Natural killer cell (primary cell): ENCODE results near the gene PKP2. TPM values are rescaled to one million over a fixed set of nuclear protein-coding genes. Genes with fewer than 3 reads are reported as not detected.

Experiments
- ATAC-seq, 3 donors: fragments of 150-1000 bp in 2 of 3; fragments of 200-7000 bp in 1 of 3; cut with Tn5 transposase; 1 replicate in 1 of 3; 2 replicates in 2 of 3; pipeline ENCODE4 v1.10.0; 2021; ENCODE audit warnings: mild to moderate bottlenecking in 2 of 3, moderate library complexity in 2 of 3
- DNase-seq, 2 donors: peaks; one replicate each; pipeline versions ENCODE4 v3.0.0 to v3.0.0-alpha.2; 2013 to 2021; ENCODE audit warnings: mixed read lengths in 1 of 2
- H3K27ac ChIP-seq: one replicate; pipeline ENCODE4 v1.5.1; 2013; ENCODE audit warnings: mild to moderate bottlenecking, low read length
- H3K27me3 ChIP-seq: one replicate; pipeline ENCODE4 v1.6.1; 2013; ENCODE audit warnings: low read length; ENCODE audit not compliant: control insufficient read depth, insufficient read depth
- H3K36me3 ChIP-seq: one replicate; pipeline ENCODE4 v1.6.1; 2013; ENCODE audit warnings: low read length; ENCODE audit not compliant: control insufficient read depth, insufficient read depth
- H3K4me1 ChIP-seq: one replicate; pipeline ENCODE4 v1.6.1; 2013; ENCODE audit warnings: low read length; ENCODE audit not compliant: control insufficient read depth, insufficient read depth
- H3K4me3 ChIP-seq: one replicate; pipeline ENCODE4 v1.5.1; 2013; ENCODE audit warnings: low read length
- H3K9me3 ChIP-seq: one replicate; pipeline ENCODE4 v1.6.1; 2013; ENCODE audit warnings: low read length; ENCODE audit not compliant: control insufficient read depth, insufficient read depth
- H3K27ac Mint-ChIP-seq, 2 donors: one replicate each; pipeline ENCODE4 v1.8.0; 2022; ENCODE audit warnings: mild to moderate bottlenecking in 2 of 2, mixed read lengths in 2 of 2, moderate library complexity in 1 of 2
- H3K27me3 Mint-ChIP-seq, 2 donors: one replicate each; pipeline ENCODE4 v1.8.0; 2022; ENCODE audit warnings: low read depth in 2 of 2, mixed read lengths in 2 of 2
- H3K36me3 Mint-ChIP-seq: one replicate; pipeline ENCODE4 v1.8.0; 2022; ENCODE audit warnings: mixed read lengths
- H3K4me1 Mint-ChIP-seq, 2 donors: one replicate each; pipeline ENCODE4 v1.8.0; 2022; ENCODE audit warnings: mixed read lengths in 2 of 2
- H3K4me3 Mint-ChIP-seq: one replicate; pipeline ENCODE4 v1.8.0; 2022; ENCODE audit warnings: mild to moderate bottlenecking, moderate library complexity, mixed read lengths
- H3K9me3 Mint-ChIP-seq, 2 donors: one replicate each; pipeline ENCODE4 v1.8.0; 2022; ENCODE audit warnings: mixed read lengths in 2 of 2
- WGBS: methylation state at CpG from one replicate; pipeline ENCODE4 v1.1.7; 2013; ENCODE audit warnings: missing lambda C conversion rate; ENCODE audit not compliant: insufficient coverage; 5-methylcytosine and 5-hydroxymethylcytosine counted together
- intact Hi-C: fragments of 100-400 bp; cut with micrococcal nuclease; formaldehyde crosslinking; loops from one replicate; pipeline ENCODE4 v1.14.2; 2022
- total RNA-seq, 4 donors: library from RNA; stranded (reverse); fragments of 120-200 nt in 1 of 4; gene quantifications; one replicate each; pipeline versions ENCODE4 v1.2.3 to v1.2.4, GENCODE V29; 2013 to 2022
- TF ChIP-seq, protein P1 (sequence below): fragments of 200-600 bp; IDR thresholded peaks from one replicate; pipeline ENCODE4 v1.8.0; 2022; ENCODE audit warnings: antibody characterized with exemption

PKP2 gene
- total RNA-seq, 3 donors from 2014 or later (not counting 1 experiment from before 2014, with no cell fraction given) = 0.16 to 1.8 (median 0.52) TPM

DNA sequence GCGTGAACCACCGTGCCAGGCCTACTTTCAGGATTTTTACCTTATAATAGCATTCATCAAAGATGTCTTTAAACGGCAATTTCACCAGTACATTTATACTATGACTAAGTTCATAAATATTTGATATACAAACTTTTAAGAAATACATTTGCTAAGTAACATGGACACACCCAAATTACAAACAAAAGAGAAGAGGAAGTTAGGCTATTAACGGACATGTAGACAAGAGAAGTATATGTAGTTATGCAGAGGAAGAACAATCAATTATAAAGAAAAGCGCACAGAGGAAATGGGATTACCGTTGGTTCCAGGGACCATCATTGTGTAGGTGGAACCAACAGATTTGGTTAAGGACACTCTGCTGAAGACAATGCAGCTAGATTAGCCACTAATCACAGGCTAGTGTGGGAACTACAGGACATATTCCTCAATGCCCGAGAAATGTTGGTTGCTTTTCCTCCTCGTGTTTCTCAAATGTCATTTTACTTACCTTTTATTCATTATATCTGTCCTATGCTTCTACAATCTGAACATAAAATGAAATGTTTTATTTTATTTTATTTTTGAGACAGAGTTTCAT lies 24.0 kb upstream of the PKP2 start:
- DNase-seq = no peak
- no peak overlapping the region for H3K27ac ChIP-seq
- no peaks in the 10 kb centered on the region for H3K9me3 ChIP-seq
- no peak overlapping the region for H3K4me3 ChIP-seq
- no peaks in the 10 kb centered on the region for H3K36me3 ChIP-seq
- Mint-ChIP-seq H3K4me1 (no peaks in the 10 kb centered on the region), H3K27me3 (peaks cover 3 to 7% of the 10 kb centered on the region in 2 donors), H3K4me3 (no peak overlapping the region), H3K36me3 (no peaks in the 10 kb centered on the region), H3K27ac (no peak overlapping the region), H3K9me3 (no peaks in the 10 kb centered on the region)
- TF ChIP-seq, protein P1, sequence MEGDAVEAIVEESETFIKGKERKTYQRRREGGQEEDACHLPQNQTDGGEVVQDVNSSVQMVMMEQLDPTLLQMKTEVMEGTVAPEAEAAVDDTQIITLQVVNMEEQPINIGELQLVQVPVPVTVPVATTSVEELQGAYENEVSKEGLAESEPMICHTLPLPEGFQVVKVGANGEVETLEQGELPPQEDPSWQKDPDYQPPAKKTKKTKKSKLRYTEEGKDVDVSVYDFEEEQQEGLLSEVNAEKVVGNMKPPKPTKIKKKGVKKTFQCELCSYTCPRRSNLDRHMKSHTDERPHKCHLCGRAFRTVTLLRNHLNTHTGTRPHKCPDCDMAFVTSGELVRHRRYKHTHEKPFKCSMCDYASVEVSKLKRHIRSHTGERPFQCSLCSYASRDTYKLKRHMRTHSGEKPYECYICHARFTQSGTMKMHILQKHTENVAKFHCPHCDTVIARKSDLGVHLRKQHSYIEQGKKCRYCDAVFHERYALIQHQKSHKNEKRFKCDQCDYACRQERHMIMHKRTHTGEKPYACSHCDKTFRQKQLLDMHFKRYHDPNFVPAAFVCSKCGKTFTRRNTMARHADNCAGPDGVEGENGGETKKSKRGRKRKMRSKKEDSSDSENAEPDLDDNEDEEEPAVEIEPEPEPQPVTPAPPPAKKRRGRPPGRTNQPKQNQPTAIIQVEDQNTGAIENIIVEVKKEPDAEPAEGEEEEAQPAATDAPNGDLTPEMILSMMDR = no peak
- 78% methylated on average over 7 of the region's 8 CpGs for WGBS
- no peaks in the 10 kb centered on the region for H3K27me3 ChIP-seq
- no peaks in the 10 kb centered on the region for H3K4me1 ChIP-seq
- ATAC-seq = no peak
- intact Hi-C loops = no loop called here

DNA sequence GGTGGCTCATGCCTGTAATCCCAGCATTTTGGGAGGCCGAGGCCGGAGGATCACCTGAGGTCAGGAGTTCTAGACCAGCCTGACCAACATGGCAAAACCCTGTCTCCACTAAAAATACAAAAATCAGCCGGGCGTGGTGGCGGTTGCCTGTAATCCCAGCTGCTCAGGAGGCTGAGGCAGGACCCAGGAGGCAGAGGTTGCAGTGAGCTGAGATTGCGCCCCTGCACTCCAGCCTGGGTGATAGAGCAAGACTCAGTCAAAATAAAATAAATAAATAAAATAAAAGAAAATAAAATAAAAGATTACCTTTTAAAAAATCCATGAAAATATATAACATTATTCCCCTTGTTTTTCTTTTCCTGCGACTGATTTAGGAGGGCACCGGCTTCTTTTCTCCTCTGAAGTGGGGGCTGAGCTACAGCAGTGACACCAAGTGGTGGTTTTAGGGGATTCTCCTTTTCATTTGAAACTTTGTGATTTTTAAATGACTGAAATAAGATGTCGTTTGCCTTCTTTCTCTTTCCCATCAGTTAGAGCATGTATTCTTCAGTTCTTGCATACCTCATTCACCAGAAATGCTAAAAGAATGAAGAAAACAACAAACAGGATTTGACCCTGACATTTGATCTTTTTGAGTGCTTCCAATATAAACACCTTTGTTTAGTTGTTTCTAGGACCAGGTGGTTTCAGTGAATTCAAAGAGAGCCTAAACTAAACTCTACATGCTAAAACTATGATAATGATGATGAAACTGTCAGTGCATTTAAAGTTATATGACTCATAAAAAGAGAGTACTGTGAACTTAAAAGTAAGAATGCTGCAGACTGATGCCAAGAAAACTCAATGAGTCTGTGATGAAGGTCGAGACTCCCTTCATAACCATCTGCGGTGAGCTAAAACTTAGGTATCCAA lies 22.6 kb upstream of the PKP2 start:
- WGBS = 70% methylated on average over 6 of the region's 11 CpGs
- no peaks in the 10 kb centered on the region for H3K9me3 ChIP-seq
- H3K36me3 Mint-ChIP-seq = no peaks in the 10 kb centered on the region
- peaks cover 3 to 7% of the 10 kb centered on the region in 2 donors for H3K27me3 Mint-ChIP-seq
- TF ChIP-seq, protein P1 = no peak
- no peak overlapping the region for H3K27ac ChIP-seq
- no peak overlapping the region for H3K4me3 Mint-ChIP-seq
- H3K4me3 ChIP-seq = no peak overlapping the region
- H3K27ac Mint-ChIP-seq = no peak overlapping the region
- DNase-seq (peak in 1 of 2 donors; percentile 15), ATAC-seq (no peak)
- H3K4me1 Mint-ChIP-seq = no peaks in the 10 kb centered on the region
- no peaks in the 10 kb centered on the region for H3K4me1 ChIP-seq
- intact Hi-C loops = no loop called here
- H3K27me3 ChIP-seq = no peaks in the 10 kb centered on the region
- H3K36me3 ChIP-seq = no peaks in the 10 kb centered on the region
- no peaks in the 10 kb centered on the region for H3K9me3 Mint-ChIP-seq

DNA sequence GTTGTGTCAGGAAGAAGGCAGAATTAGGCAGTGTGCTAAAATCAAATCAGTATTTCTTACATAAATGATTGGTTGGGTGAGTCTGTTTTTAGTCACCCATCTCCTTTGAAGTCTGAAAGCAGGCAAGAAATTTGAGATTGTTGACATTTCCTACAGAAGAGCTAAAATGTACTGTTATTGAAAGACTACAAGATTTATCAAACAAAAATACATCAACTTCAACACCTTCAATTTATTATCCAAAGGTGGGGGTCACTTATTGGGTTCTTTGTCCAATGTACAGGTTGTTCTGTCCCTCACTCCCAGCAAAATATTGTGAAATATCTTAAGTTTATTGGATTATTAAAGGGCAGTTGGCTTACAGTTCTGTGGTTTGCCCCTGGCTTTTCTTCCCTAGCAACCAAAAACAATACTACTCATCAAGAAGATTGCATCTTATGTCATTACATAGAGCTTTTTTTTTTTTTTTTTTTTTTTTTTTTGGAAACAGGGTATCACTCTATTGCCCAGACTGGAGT lies 20.6 kb upstream of the PKP2 start:
- H3K4me1 ChIP-seq = no peaks in the 10 kb centered on the region
- no peaks in the 10 kb centered on the region for H3K4me1 Mint-ChIP-seq
- no peak overlapping the region for H3K27ac ChIP-seq
- DNase-seq (no peak), ATAC-seq (no peak)
- H3K4me3 Mint-ChIP-seq = no peak overlapping the region
- no peaks in the 10 kb centered on the region for H3K27me3 ChIP-seq
- H3K9me3 Mint-ChIP-seq = no peaks in the 10 kb centered on the region
- H3K27ac Mint-ChIP-seq = no peak overlapping the region
- TF ChIP-seq, protein P1 = no peak
- no peaks in the 10 kb centered on the region for H3K36me3 Mint-ChIP-seq
- no peaks in the 10 kb centered on the region for H3K9me3 ChIP-seq
- intact Hi-C loops = no loop called here
- no peaks in the 10 kb centered on the region for H3K36me3 ChIP-seq
- H3K4me3 ChIP-seq = no peak overlapping the region
- H3K27me3 Mint-ChIP-seq = peaks cover 3 to 7% of the 10 kb centered on the region in 2 donors
